Left kidney (tissue), 8 donors: Measurements from ENCODE around the gene GAGE12D. TPM values are rescaled to one million over a fixed set of nuclear protein-coding genes. Genes with fewer than 3 reads are reported as not detected.
"Not testable (repeated sequence)": the region's sequence is repeated elsewhere in the genome, so short reads cannot be mapped to it uniquely, and the experiment has no call there.

Source experiments
- DNase-seq: peaks from one replicate; pipeline ENCODE4 v3.0.0-alpha.2; 2013
- long read RNA-seq, 8 donors: transcript quantifications; one replicate each; lab custom pipeline, GENCODE V29; 2026
- polyA plus RNA-seq: library from polyadenylated mRNA; unstranded; fragments of 120-200 nt; gene quantifications from one replicate; pipeline ENCODE4 v1.2.1, GENCODE V29; 2013; ENCODE audit not compliant: insufficient read length

GAGE12D gene, protein sequence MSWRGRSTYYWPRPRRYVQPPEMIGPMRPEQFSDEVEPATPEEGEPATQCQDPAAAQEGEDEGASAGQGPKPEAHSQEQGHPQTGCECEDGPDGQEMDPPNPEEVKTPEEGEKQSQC
- not detected for polyA plus RNA-seq
- long read RNA-seq, donor 1: 0 reads
- long read RNA-seq, donor 2: 0 reads
- long read RNA-seq, donor 3: 0 reads
- long read RNA-seq, donor 4: 0 reads
- long read RNA-seq, donor 5: 0 reads
- long read RNA-seq, donor 6: 0 reads
- long read RNA-seq, donor 7: 0 reads
- long read RNA-seq, donor 8: 0 reads

DNA sequence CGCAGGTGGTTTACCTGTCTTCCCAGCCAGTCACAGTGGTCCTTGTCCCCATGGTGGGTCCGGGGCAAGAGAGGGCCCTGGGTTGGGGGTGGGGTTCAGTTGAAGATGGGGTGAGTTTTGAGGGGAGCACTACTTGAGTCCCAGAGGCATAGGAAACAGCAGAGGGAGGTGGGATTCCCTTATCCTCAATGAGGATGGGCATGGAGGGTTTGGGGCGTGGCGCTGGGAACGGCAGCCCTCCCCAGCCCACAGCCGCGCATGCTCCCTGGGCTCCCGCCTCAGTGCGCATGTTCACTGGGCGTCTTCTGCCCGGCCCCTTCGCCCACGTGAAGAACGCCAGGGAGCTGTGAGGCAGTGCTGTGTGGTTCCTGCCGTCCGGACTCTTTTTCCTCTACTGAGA lies at the start of gene GAGE12D:
TSS of gene GAGE12D (plus strand) at position 301 of the 400 bp plus-strand sequence. CDS start 1,155 bp downstream, outside the sequence.
- not testable (repeated sequence) for DNase-seq

DNA sequence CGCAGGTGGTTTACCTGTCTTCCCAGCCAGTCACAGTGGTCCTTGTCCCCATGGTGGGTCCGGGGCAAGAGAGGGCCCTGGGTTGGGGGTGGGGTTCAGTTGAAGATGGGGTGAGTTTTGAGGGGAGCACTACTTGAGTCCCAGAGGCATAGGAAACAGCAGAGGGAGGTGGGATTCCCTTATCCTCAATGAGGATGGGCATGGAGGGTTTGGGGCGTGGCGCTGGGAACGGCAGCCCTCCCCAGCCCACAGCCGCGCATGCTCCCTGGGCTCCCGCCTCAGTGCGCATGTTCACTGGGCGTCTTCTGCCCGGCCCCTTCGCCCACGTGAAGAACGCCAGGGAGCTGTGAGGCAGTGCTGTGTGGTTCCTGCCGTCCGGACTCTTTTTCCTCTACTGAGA lies 9.7 kb upstream of the GAGE12D start, which contains the start of gene GAGE12C:
TSS of gene GAGE12C (plus strand) at position 301 of the 400 bp plus-strand sequence. CDS start 1,155 bp downstream, outside the sequence.
- not testable (repeated sequence) for DNase-seq

DNA sequence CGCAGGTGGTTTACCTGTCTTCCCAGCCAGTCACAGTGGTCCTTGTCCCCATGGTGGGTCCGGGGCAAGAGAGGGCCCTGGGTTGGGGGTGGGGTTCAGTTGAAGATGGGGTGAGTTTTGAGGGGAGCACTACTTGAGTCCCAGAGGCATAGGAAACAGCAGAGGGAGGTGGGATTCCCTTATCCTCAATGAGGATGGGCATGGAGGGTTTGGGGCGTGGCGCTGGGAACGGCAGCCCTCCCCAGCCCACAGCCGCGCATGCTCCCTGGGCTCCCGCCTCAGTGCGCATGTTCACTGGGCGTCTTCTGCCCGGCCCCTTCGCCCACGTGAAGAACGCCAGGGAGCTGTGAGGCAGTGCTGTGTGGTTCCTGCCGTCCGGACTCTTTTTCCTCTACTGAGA lies 9.5 kb downstream of the GAGE12D start, which contains the start of gene GAGE12E:
TSS of gene GAGE12E (plus strand) at position 301 of the 400 bp plus-strand sequence. CDS start 1,155 bp downstream, outside the sequence.
- not testable (repeated sequence) for DNase-seq

DNA sequence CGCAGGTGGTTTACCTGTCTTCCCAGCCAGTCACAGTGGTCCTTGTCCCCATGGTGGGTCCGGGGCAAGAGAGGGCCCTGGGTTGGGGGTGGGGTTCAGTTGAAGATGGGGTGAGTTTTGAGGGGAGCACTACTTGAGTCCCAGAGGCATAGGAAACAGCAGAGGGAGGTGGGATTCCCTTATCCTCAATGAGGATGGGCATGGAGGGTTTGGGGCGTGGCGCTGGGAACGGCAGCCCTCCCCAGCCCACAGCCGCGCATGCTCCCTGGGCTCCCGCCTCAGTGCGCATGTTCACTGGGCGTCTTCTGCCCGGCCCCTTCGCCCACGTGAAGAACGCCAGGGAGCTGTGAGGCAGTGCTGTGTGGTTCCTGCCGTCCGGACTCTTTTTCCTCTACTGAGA lies 19.0 kb downstream of the GAGE12D start, which contains the start of gene GAGE12F:
TSS of gene GAGE12F (plus strand) at position 301 of the 400 bp plus-strand sequence. CDS start 1,155 bp downstream, outside the sequence.
- DNase-seq: not testable (repeated sequence)

DNA sequence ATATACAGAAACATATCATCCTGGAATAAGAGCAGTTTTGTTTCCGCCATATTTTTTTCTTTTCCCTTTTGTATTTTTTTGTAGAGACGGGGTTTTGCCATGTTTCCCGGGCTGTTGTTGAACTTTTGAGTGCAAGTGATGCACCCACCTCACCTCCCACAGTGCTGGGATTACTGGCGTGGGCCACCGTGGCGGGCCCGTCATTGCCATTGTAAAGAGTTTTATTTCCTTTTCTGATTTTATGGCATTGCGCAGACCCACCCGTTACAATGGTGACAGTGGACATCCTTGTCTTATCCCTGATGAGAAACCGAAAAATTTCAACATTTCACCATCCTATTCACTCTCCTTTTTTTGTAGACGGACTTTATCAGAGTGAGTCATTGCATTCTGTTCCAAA lies 27.2 kb downstream of the GAGE12D start:
- DNase-seq: not testable (repeated sequence)

DNA sequence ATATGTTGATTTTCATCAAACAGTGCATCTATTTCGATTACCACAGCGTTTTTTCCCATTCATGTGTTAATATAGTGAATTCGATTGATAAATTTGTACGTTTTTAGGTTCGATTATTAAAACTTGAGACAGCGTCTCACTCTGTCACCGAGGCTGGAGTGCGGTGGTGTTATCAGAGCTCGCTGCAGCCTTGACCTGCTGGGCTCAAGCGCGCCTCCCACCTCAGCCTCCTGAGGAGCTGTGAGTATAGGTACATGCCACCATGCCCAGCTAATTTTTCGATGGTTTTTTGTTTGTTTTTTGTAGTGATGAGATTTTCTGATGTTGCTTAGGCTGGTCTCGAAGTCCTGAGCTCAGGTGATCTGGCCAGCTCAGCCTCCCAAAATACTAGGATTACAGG lies 27.6 kb downstream of the GAGE12D start:
- not testable (repeated sequence) for DNase-seq

DNA sequence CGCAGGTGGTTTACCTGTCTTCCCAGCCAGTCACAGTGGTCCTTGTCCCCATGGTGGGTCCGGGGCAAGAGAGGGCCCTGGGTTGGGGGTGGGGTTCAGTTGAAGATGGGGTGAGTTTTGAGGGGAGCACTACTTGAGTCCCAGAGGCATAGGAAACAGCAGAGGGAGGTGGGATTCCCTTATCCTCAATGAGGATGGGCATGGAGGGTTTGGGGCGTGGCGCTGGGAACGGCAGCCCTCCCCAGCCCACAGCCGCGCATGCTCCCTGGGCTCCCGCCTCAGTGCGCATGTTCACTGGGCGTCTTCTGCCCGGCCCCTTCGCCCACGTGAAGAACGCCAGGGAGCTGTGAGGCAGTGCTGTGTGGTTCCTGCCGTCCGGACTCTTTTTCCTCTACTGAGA lies 28.6 kb downstream of the GAGE12D start, which contains the start of gene GAGE12G:
TSS of gene GAGE12G (plus strand) at position 301 of the 400 bp plus-strand sequence. CDS start 1,155 bp downstream, outside the sequence.
- DNase-seq: not testable (repeated sequence)

DNA sequence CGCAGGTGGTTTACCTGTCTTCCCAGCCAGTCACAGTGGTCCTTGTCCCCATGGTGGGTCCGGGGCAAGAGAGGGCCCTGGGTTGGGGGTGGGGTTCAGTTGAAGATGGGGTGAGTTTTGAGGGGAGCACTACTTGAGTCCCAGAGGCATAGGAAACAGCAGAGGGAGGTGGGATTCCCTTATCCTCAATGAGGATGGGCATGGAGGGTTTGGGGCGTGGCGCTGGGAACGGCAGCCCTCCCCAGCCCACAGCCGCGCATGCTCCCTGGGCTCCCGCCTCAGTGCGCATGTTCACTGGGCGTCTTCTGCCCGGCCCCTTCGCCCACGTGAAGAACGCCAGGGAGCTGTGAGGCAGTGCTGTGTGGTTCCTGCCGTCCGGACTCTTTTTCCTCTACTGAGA lies 38.1 kb downstream of the GAGE12D start, which contains the start of gene GAGE12H:
TSS of gene GAGE12H (plus strand) at position 301 of the 400 bp plus-strand sequence. CDS start 1,155 bp downstream, outside the sequence.
- DNase-seq: not testable (repeated sequence)

DNA sequence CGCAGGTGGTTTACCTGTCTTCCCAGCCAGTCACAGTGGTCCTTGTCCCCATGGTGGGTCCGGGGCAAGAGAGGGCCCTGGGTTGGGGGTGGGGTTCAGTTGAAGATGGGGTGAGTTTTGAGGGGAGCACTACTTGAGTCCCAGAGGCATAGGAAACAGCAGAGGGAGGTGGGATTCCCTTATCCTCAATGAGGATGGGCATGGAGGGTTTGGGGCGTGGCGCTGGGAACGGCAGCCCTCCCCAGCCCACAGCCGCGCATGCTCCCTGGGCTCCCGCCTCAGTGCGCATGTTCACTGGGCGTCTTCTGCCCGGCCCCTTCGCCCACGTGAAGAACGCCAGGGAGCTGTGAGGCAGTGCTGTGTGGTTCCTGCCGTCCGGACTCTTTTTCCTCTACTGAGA lies 47.7 kb downstream of the GAGE12D start, which contains the start of gene GAGE2A:
TSS of gene GAGE2A (plus strand) at position 301 of the 400 bp plus-strand sequence. CDS start 1,155 bp downstream, outside the sequence.
- DNase-seq: not testable (repeated sequence)

DNA sequence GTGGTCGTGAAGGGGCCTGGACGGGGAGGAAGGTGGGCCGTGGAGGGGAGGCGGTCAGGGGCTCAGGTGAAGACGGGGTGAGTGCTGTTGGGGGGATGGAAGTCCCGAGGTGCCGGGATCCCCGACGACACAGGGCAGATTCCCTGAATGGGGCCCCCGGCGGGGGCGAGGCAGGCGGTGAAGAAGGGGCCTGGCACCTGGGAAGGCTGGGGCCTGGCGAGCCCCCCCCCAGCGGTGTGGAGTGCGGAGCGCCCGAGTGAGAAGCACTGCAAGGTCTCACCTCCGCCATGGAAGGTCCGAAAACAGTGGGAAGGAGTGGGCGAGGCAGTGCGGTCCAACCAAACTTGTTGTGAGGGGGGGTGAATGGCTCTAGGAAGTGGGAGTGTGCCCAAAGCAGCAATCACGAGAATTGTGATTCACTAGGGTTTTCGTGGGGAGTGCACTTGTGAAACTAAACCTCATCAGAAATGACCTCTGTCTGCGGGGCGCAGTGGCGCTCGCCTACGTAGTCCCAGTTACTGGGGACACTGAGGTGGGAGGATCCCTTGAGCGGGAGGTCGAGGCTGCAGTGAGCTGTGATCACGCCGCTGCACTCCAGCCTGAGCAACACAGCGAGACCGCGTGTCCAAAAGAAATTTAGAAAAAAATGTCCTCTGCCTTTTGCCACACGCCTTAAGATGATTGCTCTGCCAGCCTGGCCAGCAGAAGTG lies 48.4 kb downstream of the GAGE12D start:
- not testable (repeated sequence) for DNase-seq

DNA sequence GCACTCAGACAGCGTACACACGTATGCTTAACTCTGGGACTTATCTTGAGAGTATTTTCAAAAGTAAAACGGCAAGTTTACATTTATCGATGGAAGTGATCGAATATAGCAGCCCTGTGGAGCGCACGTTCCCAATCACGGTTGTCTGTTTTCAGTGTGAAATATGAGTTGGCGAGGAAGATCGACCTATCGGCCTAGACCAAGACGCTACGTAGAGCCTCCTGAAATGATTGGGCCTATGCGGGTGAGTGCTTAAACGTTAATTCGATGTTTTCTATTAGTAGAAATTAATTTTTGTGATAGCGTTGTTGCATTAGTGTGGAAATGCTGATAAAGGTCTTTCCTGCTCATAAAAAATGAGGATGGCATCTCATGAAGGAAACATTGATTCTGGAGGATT lies 49.0 kb downstream of the GAGE12D start:
- DNase-seq: not testable (repeated sequence)

Other genes with a start within 250 kb of the GAGE12D start
- 0.27 TPM for gene GAGE10, start 238.1 kb upstream of the GAGE12D start, polyA plus RNA-seq
- gene GAGE12J, start 219.7 kb upstream of the GAGE12D start, polyA plus RNA-seq: not detected
- not detected for gene GAGE13, start 210.2 kb upstream of the GAGE12D start, polyA plus RNA-seq
- not detected for gene GAGE12C, start 9.6 kb upstream of the GAGE12D start, polyA plus RNA-seq
- not detected for gene GAGE12E, start 9.6 kb downstream of the GAGE12D start, polyA plus RNA-seq
- gene GAGE12F, start 19.1 kb downstream of the GAGE12D start, polyA plus RNA-seq: not detected
- gene GAGE12G, start 28.7 kb downstream of the GAGE12D start, polyA plus RNA-seq: not detected
- not detected for gene GAGE12H, start 38.2 kb downstream of the GAGE12D start, polyA plus RNA-seq
- gene GAGE2A, start 47.8 kb downstream of the GAGE12D start, polyA plus RNA-seq: not detected
- gene GAGE1, start 57.3 kb downstream of the GAGE12D start, polyA plus RNA-seq: not detected
- gene PAGE1, start 154.3 kb downstream of the GAGE12D start, polyA plus RNA-seq: not detected